ENCODE data around the gene RRP7A. TPM values are rescaled to one million over a fixed set of nuclear protein-coding genes. Genes with fewer than 3 reads are reported as not detected.
"Not testable (repeated sequence)": the region's sequence is repeated elsewhere in the genome, so short reads cannot be mapped to it uniquely, and the experiment has no call there.

Gene RRP7A
- total RNA-seq, 3 donors from 2014 or later: 19.0 to 31.8 (median 25.6) TPM

DNA sequence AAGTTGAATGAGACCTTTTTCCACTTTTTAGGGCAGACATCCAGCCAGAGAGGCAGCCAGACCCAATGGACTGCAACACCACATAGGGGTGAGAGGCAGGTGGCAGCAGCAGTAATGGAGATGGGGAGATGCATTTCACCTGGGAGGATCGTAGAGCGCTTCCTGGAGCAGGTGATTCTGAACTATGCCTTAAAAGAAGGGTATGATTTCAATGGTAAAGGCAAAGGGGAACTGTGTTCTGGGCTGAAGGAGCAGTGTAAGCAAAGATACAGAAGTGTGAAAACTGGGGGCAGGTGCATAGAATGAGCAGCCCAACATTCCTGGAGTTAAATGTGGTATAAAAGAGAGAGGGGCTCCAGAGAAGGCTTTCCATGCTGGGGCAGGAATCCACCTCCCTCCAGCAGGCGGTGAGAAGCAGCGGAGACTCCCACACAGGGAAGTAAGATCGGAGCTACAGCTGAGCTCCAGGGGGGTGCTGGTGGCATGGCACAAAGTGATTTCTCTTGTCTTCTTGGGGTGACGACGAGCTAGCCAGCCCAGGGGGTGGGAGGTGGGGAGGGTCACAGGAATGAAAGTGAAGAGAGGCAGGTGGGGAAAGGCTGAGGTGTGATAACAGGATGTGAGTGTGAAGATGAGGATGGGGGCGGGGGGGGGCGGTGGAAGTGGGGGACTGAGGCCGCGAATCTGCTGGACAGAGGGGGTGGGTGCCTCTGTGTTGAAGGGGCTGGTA lies 29.9 kb upstream of the RRP7A start:
- H3K4me3 ChIP-seq: no peak overlapping the region
- no peak overlapping the region for H3K27ac ChIP-seq
- H3K4me1 ChIP-seq: no peaks in the 10 kb centered on the region
- peaks cover 0 to 5% of the 10 kb centered on the region in 2 donors for H3K9me3 ChIP-seq
- no peak for DNase-seq (ENCODE audit: low spot score in 2 of 2)
- no peaks in the 10 kb centered on the region for H3K27me3 ChIP-seq
- intact Hi-C loops (cut with DNase I; ENCODE audit: low total_unique reads): no loop called here
- TF ChIP-seq, protein P1, sequence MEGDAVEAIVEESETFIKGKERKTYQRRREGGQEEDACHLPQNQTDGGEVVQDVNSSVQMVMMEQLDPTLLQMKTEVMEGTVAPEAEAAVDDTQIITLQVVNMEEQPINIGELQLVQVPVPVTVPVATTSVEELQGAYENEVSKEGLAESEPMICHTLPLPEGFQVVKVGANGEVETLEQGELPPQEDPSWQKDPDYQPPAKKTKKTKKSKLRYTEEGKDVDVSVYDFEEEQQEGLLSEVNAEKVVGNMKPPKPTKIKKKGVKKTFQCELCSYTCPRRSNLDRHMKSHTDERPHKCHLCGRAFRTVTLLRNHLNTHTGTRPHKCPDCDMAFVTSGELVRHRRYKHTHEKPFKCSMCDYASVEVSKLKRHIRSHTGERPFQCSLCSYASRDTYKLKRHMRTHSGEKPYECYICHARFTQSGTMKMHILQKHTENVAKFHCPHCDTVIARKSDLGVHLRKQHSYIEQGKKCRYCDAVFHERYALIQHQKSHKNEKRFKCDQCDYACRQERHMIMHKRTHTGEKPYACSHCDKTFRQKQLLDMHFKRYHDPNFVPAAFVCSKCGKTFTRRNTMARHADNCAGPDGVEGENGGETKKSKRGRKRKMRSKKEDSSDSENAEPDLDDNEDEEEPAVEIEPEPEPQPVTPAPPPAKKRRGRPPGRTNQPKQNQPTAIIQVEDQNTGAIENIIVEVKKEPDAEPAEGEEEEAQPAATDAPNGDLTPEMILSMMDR (IDR thresholded peaks at IDR 0.05): no peak
- TF ChIP-seq POLR2A (IDR thresholded peaks at IDR 0.05): no peak
- TF ChIP-seq POLR2AphosphoS5 (IDR thresholded peaks at IDR 0.05): no peak
- H3K36me3 ChIP-seq: no peaks in the 10 kb centered on the region

GRCh38 chr22:42548597-42549330 lies 29.2 kb upstream of the RRP7A start:
- Histone ChIP-seq H3K27ac (no peak overlapping the region), H3K4me3 (no peak overlapping the region), H3K9me3 (peaks cover 0 to 5% of the 10 kb centered on the region in 2 donors), H3K4me1 (no peaks in the 10 kb centered on the region), H3K27me3 (no peaks in the 10 kb centered on the region), H3K36me3 (no peaks in the 10 kb centered on the region)
- TF ChIP-seq POLR2A (IDR thresholded peaks at IDR 0.05) (no peak), POLR2AphosphoS5 (IDR thresholded peaks at IDR 0.05) (no peak)
- TF ChIP-seq, protein P1 (IDR thresholded peaks at IDR 0.05): no peak
- DNase-seq (ENCODE audit: low spot score in 2 of 2): no peak
- intact Hi-C loops (cut with DNase I; ENCODE audit: low total_unique reads): no loop called here

DNA sequence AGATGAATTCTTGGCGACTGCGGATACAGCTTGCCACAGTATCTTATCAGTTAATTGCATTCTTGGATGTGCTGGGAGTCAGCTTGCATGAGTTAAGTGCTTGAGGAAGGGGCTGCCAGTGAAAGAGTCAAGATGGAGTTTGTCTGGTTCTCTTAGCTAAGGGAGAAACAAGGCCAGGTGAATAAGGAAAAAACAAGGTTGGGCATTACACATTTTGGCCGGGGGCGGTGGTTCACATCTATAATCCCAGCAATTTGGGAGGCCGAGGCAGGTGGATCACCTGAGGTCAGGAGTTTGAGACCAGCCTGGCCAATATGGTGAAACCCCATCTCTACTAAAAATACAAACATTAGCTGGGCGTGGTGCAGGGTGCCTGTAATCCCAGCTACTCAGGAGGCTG lies 28.5 kb upstream of the RRP7A start:
- intact Hi-C loops (cut with DNase I; ENCODE audit: low total_unique reads); H3K27ac ChIP-seq; DNase-seq (ENCODE audit: low spot score in 2 of 2); H3K36me3 ChIP-seq; H3K4me3 ChIP-seq; H3K4me1 ChIP-seq; H3K9me3 ChIP-seq; H3K27me3 ChIP-seq: not testable (repeated sequence)

GRCh38 chr22:42547562-42547961 lies 28.0 kb upstream of the RRP7A start:
- Histone ChIP-seq H3K4me1 (no peaks in the 10 kb centered on the region), H3K27me3 (no peaks in the 10 kb centered on the region), H3K4me3 (no peak overlapping the region), H3K27ac (no peak overlapping the region), H3K36me3 (no peaks in the 10 kb centered on the region), H3K9me3 (peaks cover 0 to 5% of the 10 kb centered on the region in 2 donors)
- no peak for DNase-seq (ENCODE audit: low spot score in 2 of 2)
- intact Hi-C loops (cut with DNase I; ENCODE audit: low total_unique reads): no loop called here
- TF ChIP-seq, protein P1 (IDR thresholded peaks at IDR 0.05): no peak
- TF ChIP-seq POLR2AphosphoS5 (IDR thresholded peaks at IDR 0.05) (no peak), POLR2A (IDR thresholded peaks at IDR 0.05) (no peak)

DNA sequence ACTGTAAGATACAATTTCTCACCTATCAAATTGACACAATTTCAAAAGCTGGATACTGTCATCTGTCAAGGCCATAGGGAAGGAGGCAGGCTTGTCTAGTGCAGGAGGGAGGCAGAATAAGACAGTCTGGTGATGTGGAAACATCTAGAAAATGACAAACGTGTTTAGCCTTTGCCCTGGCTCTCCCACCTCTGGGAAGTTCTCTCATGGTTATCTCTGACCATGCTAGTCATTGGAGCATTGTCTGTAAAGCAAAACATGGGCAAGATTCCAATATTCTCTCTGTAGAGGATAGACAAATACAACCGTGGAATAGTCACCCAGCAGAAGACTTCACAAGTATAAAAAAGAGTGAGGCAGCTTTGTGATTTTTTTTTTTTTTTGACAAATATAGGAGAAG lies 25.1 kb upstream of the RRP7A start:
- no peak for DNase-seq (ENCODE audit: low spot score in 2 of 2)
- intact Hi-C loops (cut with DNase I; ENCODE audit: low total_unique reads): no loop called here
- Histone ChIP-seq H3K27me3 (no peaks in the 10 kb centered on the region), H3K27ac (no peak overlapping the region), H3K4me3 (no peak overlapping the region), H3K9me3 (no peaks in the 10 kb centered on the region), H3K36me3 (no peaks in the 10 kb centered on the region), H3K4me1 (no peaks in the 10 kb centered on the region)
- TF ChIP-seq POLR2AphosphoS5 (IDR thresholded peaks at IDR 0.05) (no peak), POLR2A (IDR thresholded peaks at IDR 0.05) (no peak)
- TF ChIP-seq, protein P1 (IDR thresholded peaks at IDR 0.05): no peak

- DNase-seq (ENCODE audit: low spot score in 2 of 2); H3K36me3 ChIP-seq; intact Hi-C loops (cut with DNase I; ENCODE audit: low total_unique reads); H3K4me1 ChIP-seq; H3K9me3 ChIP-seq; H3K27me3 ChIP-seq; H3K4me3 ChIP-seq: not testable (repeated sequence)
- H3K27ac ChIP-seq: peak overlapping the region; percentile 79 to 92
Observed at GRCh38 chr22:42539236-42539771, 19.7 kb upstream of the RRP7A start.

DNA sequence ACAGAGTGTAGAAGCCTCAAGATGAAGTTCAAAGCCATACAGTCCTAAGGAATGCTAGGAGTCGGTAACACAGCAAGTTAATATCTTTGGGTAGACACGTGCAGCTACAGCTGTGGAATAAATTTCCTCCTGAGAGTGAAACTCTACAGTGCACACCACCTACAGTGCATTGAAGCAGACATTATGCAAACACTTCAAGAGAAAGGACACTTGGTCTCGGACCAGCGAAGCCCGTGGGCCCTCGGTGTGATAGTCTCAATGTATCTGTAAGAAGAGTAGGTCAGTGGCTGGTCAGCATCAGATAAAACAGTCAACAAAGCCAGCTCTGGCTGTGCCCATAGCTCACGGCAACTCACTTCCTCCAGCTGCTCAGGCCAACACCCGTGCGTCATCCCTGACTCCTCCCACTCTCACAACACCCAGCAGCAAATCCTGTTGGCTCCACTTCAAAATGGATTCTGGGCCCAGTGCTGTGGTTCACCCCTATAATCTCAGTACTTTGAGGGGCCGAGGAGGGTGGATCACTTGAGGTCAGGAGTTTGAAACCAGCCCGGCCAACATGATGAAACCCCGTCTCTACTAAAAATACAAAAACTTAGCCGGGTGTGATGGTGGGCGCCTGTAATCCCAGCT lies 17.7 kb upstream of the RRP7A start:
- intact Hi-C loops (cut with DNase I; ENCODE audit: low total_unique reads): not testable (repeated sequence)
- H3K27ac ChIP-seq: peak overlapping the region; percentile 79 to 92

GRCh38 chr22:42536634-42537033 lies 17.0 kb upstream of the RRP7A start:
- DNase-seq (ENCODE audit: low spot score in 2 of 2): not testable (repeated sequence)
- peak overlapping the region; percentile 79 to 92 for H3K27ac ChIP-seq

More for the DNA sequence above, 17.7 kb upstream of the RRP7A start:
- peak in 1 of 2 donors; percentile 35 for DNase-seq (ENCODE audit: low spot score in 2 of 2)
- H3K36me3 ChIP-seq, H3K27me3 ChIP-seq, H3K4me3 ChIP-seq, H3K9me3 ChIP-seq, H3K4me1 ChIP-seq: not testable (repeated sequence)

More at GRCh38 chr22:42536634-42537033, 17.0 kb upstream of the RRP7A start:
- H3K9me3 ChIP-seq; intact Hi-C loops (cut with DNase I; ENCODE audit: low total_unique reads); H3K4me1 ChIP-seq; H3K36me3 ChIP-seq; H3K4me3 ChIP-seq; H3K27me3 ChIP-seq: not testable (repeated sequence)

All from breast epithelium (tissue), 4 donors.